Measurements from ENCODE around the gene ENTPD1.
"Not testable (repeated sequence)": the region's sequence is repeated elsewhere in the genome, so short reads cannot be mapped to it uniquely, and the experiment has no call there.

The ENTPD1 gene, protein sequence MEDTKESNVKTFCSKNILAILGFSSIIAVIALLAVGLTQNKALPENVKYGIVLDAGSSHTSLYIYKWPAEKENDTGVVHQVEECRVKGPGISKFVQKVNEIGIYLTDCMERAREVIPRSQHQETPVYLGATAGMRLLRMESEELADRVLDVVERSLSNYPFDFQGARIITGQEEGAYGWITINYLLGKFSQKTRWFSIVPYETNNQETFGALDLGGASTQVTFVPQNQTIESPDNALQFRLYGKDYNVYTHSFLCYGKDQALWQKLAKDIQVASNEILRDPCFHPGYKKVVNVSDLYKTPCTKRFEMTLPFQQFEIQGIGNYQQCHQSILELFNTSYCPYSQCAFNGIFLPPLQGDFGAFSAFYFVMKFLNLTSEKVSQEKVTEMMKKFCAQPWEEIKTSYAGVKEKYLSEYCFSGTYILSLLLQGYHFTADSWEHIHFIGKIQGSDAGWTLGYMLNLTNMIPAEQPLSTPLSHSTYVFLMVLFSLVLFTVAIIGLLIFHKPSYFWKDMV

DNA sequence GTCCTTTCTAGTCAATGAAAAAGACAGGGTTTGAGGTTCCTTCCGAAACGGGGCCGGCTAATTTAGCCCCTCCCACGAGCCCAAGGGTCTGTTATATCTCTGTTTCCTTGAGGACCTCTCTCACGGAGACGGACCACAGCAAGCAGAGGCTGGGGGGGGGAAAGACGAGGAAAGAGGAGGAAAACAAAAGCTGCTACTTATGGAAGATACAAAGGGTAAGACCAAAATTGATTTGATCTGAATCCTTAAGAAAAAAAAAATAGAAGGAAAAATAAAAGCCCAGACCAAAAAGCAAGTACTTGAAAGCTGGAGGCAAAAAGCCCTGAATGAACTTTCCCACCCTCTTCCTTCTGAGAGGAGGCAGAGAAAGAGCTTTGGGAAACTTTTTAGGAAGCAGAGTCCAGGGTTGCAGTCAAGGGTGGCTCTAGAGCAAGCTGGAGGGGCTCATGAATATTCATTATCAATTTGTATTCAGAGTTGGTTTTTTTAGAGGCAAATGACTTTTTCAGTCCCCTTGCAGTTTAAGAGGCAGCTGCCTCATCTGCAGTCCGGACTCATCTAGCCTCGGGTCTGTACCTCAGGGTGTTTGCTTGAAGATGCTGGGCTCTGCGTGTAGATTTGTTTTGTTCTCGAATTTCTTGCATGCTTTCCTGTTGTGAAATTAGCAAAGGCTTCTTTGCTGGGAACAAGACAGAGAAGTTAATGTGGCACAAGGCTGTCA, at the start of gene ENTPD1:
TSS of gene ENTPD1 (plus strand) at position 123 of the 721 bp plus-strand sequence. CDS start at position 200, 77 bp downstream.
- H3K4me3 ChIP-seq (ENCODE audit: low read depth, low read length): peak within 1 kb of the TSS; percentile 78
- no peak for DNase-seq (ENCODE audit: low read depth)
- TF ChIP-seq, protein P1, sequence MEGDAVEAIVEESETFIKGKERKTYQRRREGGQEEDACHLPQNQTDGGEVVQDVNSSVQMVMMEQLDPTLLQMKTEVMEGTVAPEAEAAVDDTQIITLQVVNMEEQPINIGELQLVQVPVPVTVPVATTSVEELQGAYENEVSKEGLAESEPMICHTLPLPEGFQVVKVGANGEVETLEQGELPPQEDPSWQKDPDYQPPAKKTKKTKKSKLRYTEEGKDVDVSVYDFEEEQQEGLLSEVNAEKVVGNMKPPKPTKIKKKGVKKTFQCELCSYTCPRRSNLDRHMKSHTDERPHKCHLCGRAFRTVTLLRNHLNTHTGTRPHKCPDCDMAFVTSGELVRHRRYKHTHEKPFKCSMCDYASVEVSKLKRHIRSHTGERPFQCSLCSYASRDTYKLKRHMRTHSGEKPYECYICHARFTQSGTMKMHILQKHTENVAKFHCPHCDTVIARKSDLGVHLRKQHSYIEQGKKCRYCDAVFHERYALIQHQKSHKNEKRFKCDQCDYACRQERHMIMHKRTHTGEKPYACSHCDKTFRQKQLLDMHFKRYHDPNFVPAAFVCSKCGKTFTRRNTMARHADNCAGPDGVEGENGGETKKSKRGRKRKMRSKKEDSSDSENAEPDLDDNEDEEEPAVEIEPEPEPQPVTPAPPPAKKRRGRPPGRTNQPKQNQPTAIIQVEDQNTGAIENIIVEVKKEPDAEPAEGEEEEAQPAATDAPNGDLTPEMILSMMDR (IDR thresholded peaks at IDR 0.05; ENCODE audit: low read depth, low read length, missing control alignments): no peak

DNA sequence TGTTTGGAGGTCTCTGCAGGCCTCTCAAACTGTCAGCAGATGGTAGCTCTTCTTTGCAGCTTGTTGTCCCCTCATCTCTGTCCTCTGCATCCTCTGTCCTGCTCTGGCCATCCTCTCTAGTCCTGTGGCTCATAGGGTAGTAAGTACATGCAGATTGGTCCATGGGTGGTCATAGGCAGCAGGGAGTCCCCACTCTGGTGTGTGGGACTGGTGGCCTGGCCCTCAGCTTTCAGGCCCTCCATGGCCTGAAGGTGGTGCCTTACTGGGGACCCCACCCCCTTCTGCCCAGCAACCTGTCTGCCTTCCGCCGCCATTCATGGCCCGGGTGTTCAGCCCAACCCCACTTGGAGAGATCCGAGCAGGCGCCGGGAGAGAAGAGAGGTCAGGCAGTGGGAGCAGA, 49.4 kb upstream of the ENTPD1 start:
- TF ChIP-seq, protein P1 (IDR thresholded peaks at IDR 0.05; ENCODE audit: low read depth, low read length, missing control alignments): no peak
- no peak for DNase-seq (ENCODE audit: low read depth)
- H3K4me3 ChIP-seq (ENCODE audit: low read depth, low read length): no peak overlapping the region

DNA sequence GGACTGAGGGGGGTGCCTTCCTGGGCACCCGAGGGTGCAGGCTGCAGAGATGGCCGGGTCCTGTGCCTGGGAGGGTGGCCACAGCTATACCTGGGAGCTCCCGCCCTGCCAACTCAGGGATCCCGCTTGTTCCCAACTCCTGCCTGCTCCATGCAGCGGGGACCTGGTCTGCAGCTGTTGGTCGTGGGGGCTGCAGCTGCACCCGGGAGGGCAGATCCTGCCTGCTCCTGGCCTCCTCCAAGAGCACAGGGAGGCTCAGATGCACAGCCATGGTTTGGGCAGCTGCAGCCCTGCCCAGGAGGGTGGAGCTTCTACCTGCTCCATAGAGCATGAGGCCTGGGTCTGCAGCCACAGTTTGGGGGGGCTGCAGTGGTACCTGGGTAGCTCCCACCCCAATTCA, 49.0 kb upstream of the ENTPD1 start:
- TF ChIP-seq, protein P1 (IDR thresholded peaks at IDR 0.05; ENCODE audit: low read depth, low read length, missing control alignments): no peak
- DNase-seq (ENCODE audit: low read depth): no peak

DNA sequence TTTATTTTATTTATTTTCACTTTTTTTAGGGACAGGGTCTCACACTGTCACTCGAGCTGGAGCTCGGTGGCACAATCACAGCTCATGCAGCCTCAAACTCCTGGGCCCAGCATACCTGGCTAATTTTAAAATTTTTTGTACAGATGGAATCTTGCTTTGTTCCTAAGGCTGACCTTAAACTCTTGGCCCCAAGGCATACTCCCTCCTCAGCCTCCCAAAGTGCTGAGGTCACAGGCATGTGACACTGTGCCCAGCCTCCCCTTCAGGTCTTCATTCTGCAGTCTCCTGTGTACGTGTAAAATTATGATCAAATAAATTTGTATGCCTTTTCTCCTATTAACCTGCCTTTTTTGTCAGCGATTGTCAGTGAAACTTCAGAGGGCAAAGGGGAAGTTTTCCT, 44.5 kb upstream of the ENTPD1 start:
- DNase-seq (ENCODE audit: low read depth): no peak
- H3K4me3 ChIP-seq (ENCODE audit: low read depth, low read length): no peak overlapping the region
- TF ChIP-seq, protein P1 (IDR thresholded peaks at IDR 0.05; ENCODE audit: low read depth, low read length, missing control alignments): no peak

More for the DNA sequence above, 49.0 kb upstream of the ENTPD1 start:
- H3K4me3 ChIP-seq (ENCODE audit: low read depth, low read length): no peak overlapping the region

DNA sequence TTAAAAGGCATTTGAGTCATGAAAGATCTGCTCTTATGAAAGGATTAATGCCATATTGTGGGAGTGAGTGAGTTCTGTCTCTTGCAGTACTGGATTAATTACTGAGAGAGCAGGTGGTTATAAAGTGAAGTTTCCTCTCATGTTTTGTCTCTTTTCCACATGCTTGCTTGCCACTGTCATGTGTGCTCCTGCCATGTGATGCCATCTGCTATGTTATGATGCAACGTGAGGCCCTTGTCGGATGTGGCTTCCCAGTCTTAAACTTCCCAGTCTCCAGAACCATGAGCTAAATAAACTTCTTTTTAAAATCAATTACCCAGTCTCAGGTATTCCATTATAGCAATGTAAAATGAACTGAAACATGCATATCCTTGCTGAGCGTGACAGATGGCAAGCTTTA, 39.5 kb upstream of the ENTPD1 start:
- TF ChIP-seq, protein P1 (IDR thresholded peaks at IDR 0.05; ENCODE audit: low read depth, low read length, missing control alignments): no peak
- DNase-seq (ENCODE audit: low read depth): no peak
- H3K4me3 ChIP-seq (ENCODE audit: low read depth, low read length): no peak overlapping the region

DNA sequence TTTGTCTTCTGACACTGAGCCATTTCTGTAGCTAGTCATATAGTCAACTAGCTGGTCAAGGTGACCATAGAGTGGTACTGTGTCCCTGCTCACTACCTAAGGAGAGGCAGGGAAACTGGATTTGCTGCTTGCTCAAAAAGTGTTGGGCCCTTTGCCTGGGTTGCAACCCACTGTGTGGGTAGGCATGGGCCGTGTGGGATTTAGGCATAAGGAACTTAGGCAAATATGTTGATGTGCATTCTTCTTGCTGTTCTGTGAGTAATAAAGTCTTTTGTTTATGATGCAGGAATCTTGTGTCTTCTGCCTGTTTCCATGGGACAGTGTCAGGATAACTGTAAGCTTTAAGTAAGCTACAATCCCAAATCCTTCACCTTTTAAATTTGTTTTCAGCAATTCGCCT, 39.1 kb upstream of the ENTPD1 start:
- no peak overlapping the region for H3K4me3 ChIP-seq (ENCODE audit: low read depth, low read length)
- TF ChIP-seq, protein P1 (IDR thresholded peaks at IDR 0.05; ENCODE audit: low read depth, low read length, missing control alignments): no peak
- no peak for DNase-seq (ENCODE audit: low read depth)

DNA sequence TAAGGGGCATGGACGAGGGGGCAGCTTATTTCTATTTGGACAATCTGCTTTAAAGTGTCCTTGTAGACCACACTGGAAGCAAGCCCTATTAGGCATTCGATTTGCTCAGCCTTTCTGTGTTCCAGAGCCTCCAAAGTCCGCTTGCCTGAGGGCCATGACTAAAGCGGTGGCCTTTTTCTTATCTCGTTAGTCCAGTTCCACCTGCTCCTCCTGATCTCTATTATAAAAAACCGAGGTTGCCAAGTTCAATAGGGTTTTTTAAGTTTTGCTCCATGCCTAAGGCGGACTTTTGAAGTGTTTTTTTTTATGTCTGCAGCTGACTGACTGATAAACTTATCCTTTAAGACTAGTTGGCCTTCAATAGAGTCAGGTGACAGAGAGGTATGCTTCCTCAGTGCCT, 35.2 kb upstream of the ENTPD1 start:
- H3K4me3 ChIP-seq (ENCODE audit: low read depth, low read length); DNase-seq (ENCODE audit: low read depth): not testable (repeated sequence)

DNA sequence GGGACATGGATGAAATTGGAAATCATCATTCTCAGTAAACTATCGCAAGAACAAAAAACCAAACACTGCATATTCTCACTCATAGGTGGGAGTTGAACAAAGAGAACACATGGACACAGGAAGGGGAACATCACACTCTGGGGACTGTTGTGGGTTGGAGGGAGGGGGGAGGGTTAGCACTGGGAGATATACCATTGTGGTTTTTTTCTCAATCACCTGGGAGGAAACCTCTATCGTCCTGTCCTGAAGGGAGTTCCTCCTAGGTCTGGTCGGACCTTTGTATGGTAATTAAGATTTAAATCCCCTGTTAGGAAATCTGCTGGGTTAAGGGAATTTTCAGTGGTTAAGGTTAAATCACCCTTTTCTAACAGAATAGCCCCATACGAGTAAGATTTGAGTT, 33.5 kb upstream of the ENTPD1 start:
- DNase-seq (ENCODE audit: low read depth): not testable (repeated sequence)

More for the DNA sequence above, 33.5 kb upstream of the ENTPD1 start:
- H3K4me3 ChIP-seq (ENCODE audit: low read depth, low read length): not testable (repeated sequence)
